Panc1 (cell line): ENCODE data around the gene CLCN2.

Source experiments
- POLR2AphosphoS5 ChIP-seq: IDR thresholded peaks from 2 replicates; pipeline ENCODE4 v1.6.1; 2012; ENCODE audit warnings: mild to moderate bottlenecking, low read depth, low read length, moderate library complexity
- REST ChIP-seq, 2 experiments: IDR thresholded peaks; 2 replicates each; pipeline ENCODE4 v1.6.1; 2011 to 2012; ENCODE audit warnings: low read depth in 2 of 2, control low read depth in 1 of 2, low read length in 1 of 2, mild to moderate bottlenecking in 1 of 2, moderate library complexity in 1 of 2; ENCODE audit not compliant: insufficient read depth in 1 of 2
- SIN3A ChIP-seq: IDR thresholded peaks from 2 replicates; pipeline ENCODE4 v1.6.1; 2012; ENCODE audit warnings: low read depth, mild to moderate bottlenecking, low read length, moderate library complexity, borderline replicate concordance; ENCODE audit not compliant: insufficient read depth
- TCF7L2 ChIP-seq: IDR thresholded peaks from 2 replicates; pipeline ENCODE4 v1.6.1; 2011; ENCODE audit warnings: mild to moderate bottlenecking, low read depth, low read length, inconsistent platforms
- TF ChIP-seq, protein P1 (sequence below): fragments of 450-650 bp; IDR thresholded peaks from 2 replicates; pipeline ENCODE4 v1.5.1; 2017; ENCODE audit warnings: mild to moderate bottlenecking

DNA sequence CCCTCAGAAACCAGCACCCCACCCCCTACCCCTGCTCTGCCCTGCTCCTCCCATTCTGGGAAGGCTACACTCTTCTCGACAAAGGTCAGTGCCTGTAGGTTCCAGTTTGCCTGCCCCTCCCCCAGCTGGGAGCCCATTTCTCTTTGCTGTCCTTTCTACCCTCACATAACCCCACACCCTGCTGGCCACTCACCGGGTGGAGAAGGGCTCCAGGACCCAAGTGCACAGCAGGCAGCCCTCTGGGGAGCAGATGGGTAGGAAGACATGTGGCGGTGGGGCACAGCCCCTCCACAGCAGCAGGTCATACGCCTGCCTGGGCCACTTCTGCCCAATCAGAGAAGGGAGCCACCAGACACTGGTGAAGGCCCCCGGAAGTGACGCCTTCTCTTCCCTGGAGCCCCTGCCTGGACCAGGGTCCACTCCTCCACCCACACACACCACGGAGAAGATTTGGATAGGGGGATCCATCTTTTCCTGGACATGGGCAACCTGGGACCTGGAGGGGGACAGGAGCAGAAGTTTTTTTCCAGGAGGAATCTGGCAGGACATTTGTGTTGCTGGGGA lies 16.6 kb upstream of the CLCN2 start, which contains the start of gene THPO:
- TF ChIP-seq, protein P1, sequence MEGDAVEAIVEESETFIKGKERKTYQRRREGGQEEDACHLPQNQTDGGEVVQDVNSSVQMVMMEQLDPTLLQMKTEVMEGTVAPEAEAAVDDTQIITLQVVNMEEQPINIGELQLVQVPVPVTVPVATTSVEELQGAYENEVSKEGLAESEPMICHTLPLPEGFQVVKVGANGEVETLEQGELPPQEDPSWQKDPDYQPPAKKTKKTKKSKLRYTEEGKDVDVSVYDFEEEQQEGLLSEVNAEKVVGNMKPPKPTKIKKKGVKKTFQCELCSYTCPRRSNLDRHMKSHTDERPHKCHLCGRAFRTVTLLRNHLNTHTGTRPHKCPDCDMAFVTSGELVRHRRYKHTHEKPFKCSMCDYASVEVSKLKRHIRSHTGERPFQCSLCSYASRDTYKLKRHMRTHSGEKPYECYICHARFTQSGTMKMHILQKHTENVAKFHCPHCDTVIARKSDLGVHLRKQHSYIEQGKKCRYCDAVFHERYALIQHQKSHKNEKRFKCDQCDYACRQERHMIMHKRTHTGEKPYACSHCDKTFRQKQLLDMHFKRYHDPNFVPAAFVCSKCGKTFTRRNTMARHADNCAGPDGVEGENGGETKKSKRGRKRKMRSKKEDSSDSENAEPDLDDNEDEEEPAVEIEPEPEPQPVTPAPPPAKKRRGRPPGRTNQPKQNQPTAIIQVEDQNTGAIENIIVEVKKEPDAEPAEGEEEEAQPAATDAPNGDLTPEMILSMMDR, result no peak
- TF ChIP-seq POLR2AphosphoS5, result no peak
- no peak for TF ChIP-seq REST (IDR thresholded peaks at IDR 0.05; ENCODE audit: insufficient read depth in 1 of 2, low read depth in 2 of 2, low read length in 1 of 2)
- no peak for TF ChIP-seq SIN3A
- no peak for TF ChIP-seq TCF7L2
